Measurements from ENCODE around the gene SMOC1. TPM values are rescaled to one million over a fixed set of nuclear protein-coding genes. Genes with fewer than 3 reads are reported as not detected.

SMOC1 gene
- total and polyA plus RNA-seq, 8 donors = 1.2 to 3.3 (median 2.1) TPM; not detected in 2

DNA sequence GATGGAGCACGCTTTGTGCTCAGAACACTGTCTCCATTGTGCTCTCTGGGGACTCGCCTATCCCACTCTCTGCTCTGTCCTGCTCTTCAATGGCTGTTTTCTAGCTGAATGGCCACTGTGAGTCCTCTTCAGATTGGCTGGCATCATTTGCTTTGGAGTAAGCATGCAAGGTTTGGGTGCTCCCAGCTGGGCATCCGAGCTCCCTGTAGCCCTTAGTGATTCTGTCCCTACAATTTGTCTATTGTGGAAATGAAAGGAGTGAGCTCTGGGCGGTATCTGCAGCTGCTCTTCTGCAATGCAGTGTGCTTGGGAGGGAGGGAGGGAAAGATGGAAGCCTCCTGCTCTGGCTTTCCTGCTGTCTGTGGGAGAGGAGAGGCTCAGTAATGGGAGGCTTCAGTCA is 84.8 kb downstream of the SMOC1 start:
- H3K36me3 ChIP-seq = no peaks in the 10 kb centered on the region
- no peaks in the 10 kb centered on the region for H3K4me1 ChIP-seq
- WGBS, 5 donors = 85 to 94% (median 86%) methylated on average over 4 of the region's 4 CpGs
- no peak for DNase-seq
- H3K27me3 ChIP-seq = no peaks in the 10 kb centered on the region
- H3K9me3 ChIP-seq = no peaks in the 10 kb centered on the region
- intact Hi-C loops (cut with DNase I; ENCODE audit: low total_unique reads) = no loop called here
- H3K4me3 ChIP-seq = no peak overlapping the region
- H3K27ac ChIP-seq = no peak overlapping the region
- TF ChIP-seq EP300 (IDR thresholded peaks at IDR 0.05) = no peak
- no peak for TF ChIP-seq POLR2A (IDR thresholded peaks at IDR 0.05)
- no peak for TF ChIP-seq CTCF (IDR thresholded peaks at IDR 0.05)
- TF ChIP-seq POLR2AphosphoS5 (IDR thresholded peaks at IDR 0.05) = no peak

DNA sequence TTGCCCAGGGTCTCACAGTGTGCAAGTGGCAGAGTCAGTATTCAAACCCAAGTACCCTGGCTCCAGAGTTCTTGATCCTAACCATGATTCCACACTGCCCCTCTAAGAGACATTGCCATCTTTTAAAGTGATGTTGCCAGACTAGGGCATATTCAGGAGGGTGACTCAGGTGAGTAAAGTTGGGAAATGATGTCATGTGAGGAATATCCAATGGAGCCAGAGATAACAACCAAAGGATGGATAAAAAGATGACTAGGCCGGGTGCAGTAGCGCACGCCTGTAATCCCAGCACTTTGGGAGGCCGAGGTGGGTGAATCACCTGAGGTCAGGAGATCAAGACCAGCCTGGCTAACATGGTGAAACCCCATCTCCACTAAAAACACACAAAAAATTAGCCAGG is 85.6 kb downstream of the SMOC1 start:
- no peak for TF ChIP-seq POLR2A (IDR thresholded peaks at IDR 0.05)
- TF ChIP-seq CTCF (IDR thresholded peaks at IDR 0.05) = no peak
- TF ChIP-seq POLR2AphosphoS5 (IDR thresholded peaks at IDR 0.05) = no peak
- no peak for TF ChIP-seq EP300 (IDR thresholded peaks at IDR 0.05)
- no peak overlapping the region for H3K4me3 ChIP-seq
- H3K4me1 ChIP-seq = no peaks in the 10 kb centered on the region
- no peaks in the 10 kb centered on the region for H3K27me3 ChIP-seq
- H3K36me3 ChIP-seq = no peaks in the 10 kb centered on the region
- DNase-seq = no peak
- no peak overlapping the region for H3K27ac ChIP-seq
- 89 to 94% (median 93%) methylated on average over 4 of the region's 4 CpGs for WGBS, 5 donors
- intact Hi-C loops (cut with DNase I; ENCODE audit: low total_unique reads) = no loop called here
- no peaks in the 10 kb centered on the region for H3K9me3 ChIP-seq

GRCh38 chr14:69968132-69968531 is 88.9 kb downstream of the SMOC1 start:
- Histone ChIP-seq H3K27ac (no peak overlapping the region), H3K27me3 (no peaks in the 10 kb centered on the region), H3K9me3 (no peaks in the 10 kb centered on the region), H3K36me3 (no peaks in the 10 kb centered on the region), H3K4me3 (no peak overlapping the region), H3K4me1 (peaks cover 0 to 5% (median 0%) of the 10 kb centered on the region in 4 donors)
- TF ChIP-seq POLR2A (IDR thresholded peaks at IDR 0.05) = no peak
- no peak for TF ChIP-seq CTCF (IDR thresholded peaks at IDR 0.05)
- no peak for TF ChIP-seq POLR2AphosphoS5 (IDR thresholded peaks at IDR 0.05)
- TF ChIP-seq EP300 (IDR thresholded peaks at IDR 0.05) = no peak
- intact Hi-C loops (cut with DNase I; ENCODE audit: low total_unique reads) = no loop called here
- 64 to 84% (median 81%) methylated on average over 2 of the region's 2 CpGs for WGBS, 5 donors
- no peak for DNase-seq

- Histone ChIP-seq H3K4me1 (peaks cover 0 to 5% (median 0%) of the 10 kb centered on the region in 4 donors), H3K27me3 (no peaks in the 10 kb centered on the region), H3K4me3 (no peak overlapping the region), H3K36me3 (no peaks in the 10 kb centered on the region), H3K27ac (no peak overlapping the region), H3K9me3 (no peaks in the 10 kb centered on the region)
- WGBS, 5 donors = 85 to 100% (median 96%) methylated on average over 1 of the region's 1 CpG
- no peak for TF ChIP-seq EP300 (IDR thresholded peaks at IDR 0.05)
- TF ChIP-seq CTCF (IDR thresholded peaks at IDR 0.05) = no peak
- TF ChIP-seq POLR2AphosphoS5 (IDR thresholded peaks at IDR 0.05) = no peak
- TF ChIP-seq POLR2A (IDR thresholded peaks at IDR 0.05) = no peak
- intact Hi-C loops (cut with DNase I; ENCODE audit: low total_unique reads) = no loop called here
- DNase-seq = no peak
These were observed 89.5 kb downstream of the SMOC1 start for GRCh38 chr14:69968681-69969080.

All from stomach (tissue), 9 donors.